PC-9 (cell line): ENCODE measurements around the gene VWA8. TPM values are rescaled to one million over a fixed set of nuclear protein-coding genes. Genes with fewer than 3 reads are reported as not detected.

ENCODE experiments used
- BruUV-seq: library from RNA; stranded (reverse); fragments of 400-500 nt; replicated peaks from 2 replicates; lab custom pipeline; 2021; lab: Mats Ljungman, UMichigan
- CTCF ChIA-PET: fragments of 300-600 bp; sonication (Branson Sonifier 250); formaldehyde crosslinking; loops from one replicate; lab custom pipeline; 2022; ENCODE audit warnings: antibody characterized with exemption; lab: Charles Lee
- POLR2A ChIA-PET: fragments of 300-600 bp; sonication (Branson Sonifier 250); formaldehyde crosslinking; loops from one replicate; lab custom pipeline; 2022; ENCODE audit warnings: antibody characterized with exemption; ENCODE audit not compliant: unreplicated experiment; lab: Charles Lee
- DNase-seq, 2 experiments: peaks; one replicate each; pipeline versions ENCODE4 v3.0.0 to v3.0.0-alpha.2; 2015 to 2022; ENCODE audit warnings: mixed read lengths in 1 of 2
- H2AFZ ChIP-seq: fragments of 200-600 bp; sonication (generic); 2 replicates; pipeline ENCODE4 v1.8.1; 2017; ENCODE audit warnings: antibody characterized with exemption
- H3F3A ChIP-seq: fragments of 200-600 bp; sonication (generic); 2 replicates; pipeline ENCODE4 v1.8.1; 2017; ENCODE audit warnings: antibody characterized with exemption, mild to moderate bottlenecking, low read depth; ENCODE audit not compliant: insufficient read depth
- H3K27ac ChIP-seq: fragments of 200-600 bp; sonication (generic); 2 replicates; pipeline ENCODE4 v1.6.1; 2016; ENCODE audit warnings: mixed run types
- H3K27me3 ChIP-seq: fragments of 200-600 bp; sonication (generic); 2 replicates; pipeline ENCODE4 v1.6.1; 2016; ENCODE audit warnings: low read depth, mixed run types; ENCODE audit not compliant: insufficient read depth
- H3K36me3 ChIP-seq: fragments of 200-600 bp; sonication (generic); 2 replicates; pipeline ENCODE4 v1.6.1; 2016; ENCODE audit warnings: low read depth, mixed run types
- H3K4me1 ChIP-seq: fragments of 200-600 bp; sonication (generic); replicated peaks from 2 replicates; pipeline ENCODE4 v1.6.1; 2016; ENCODE audit warnings: mixed run types; ENCODE audit not compliant: insufficient read depth
- H3K4me2 ChIP-seq: fragments of 200-600 bp; sonication (generic); 2 replicates; pipeline ENCODE4 v1.6.1; 2017; ENCODE audit warnings: mixed run types
- H3K4me3 ChIP-seq: fragments of 200-600 bp; sonication (generic); 2 replicates; pipeline ENCODE4 v1.6.1; 2016; ENCODE audit warnings: mixed run types
- H3K79me2 ChIP-seq: fragments of 200-600 bp; sonication (generic); 2 replicates; pipeline ENCODE4 v1.6.1; 2017; ENCODE audit warnings: low read depth, mixed run types
- H3K9me2 ChIP-seq: fragments of 200-600 bp; sonication (generic); 2 replicates; pipeline ENCODE4 v1.8.1; 2017; ENCODE audit warnings: mild to moderate bottlenecking; ENCODE audit not compliant: insufficient read depth
- H3K9me3 ChIP-seq: fragments of 200-600 bp; sonication (generic); 2 replicates; pipeline ENCODE4 v1.8.1; 2016; ENCODE audit warnings: low read depth; ENCODE audit not compliant: insufficient read depth
- H4K20me1 ChIP-seq: fragments of 200-600 bp; sonication (generic); 2 replicates; pipeline ENCODE4 v1.8.1; 2017; ENCODE audit not compliant: insufficient read depth
- CTCF ChIP-seq: fragments of 200-600 bp; sonication (generic); conservative IDR thresholded peaks from 2 replicates; pipeline ENCODE4 v1.6.1; 2017; ENCODE audit warnings: mixed run types, antibody characterized with exemption, mild to moderate bottlenecking, moderate library complexity
- EZH2 ChIP-seq: fragments of 200-600 bp; sonication (generic); IDR thresholded peaks from 2 replicates; pipeline ENCODE4 v1.8.0; 2017; ENCODE audit warnings: antibody characterized with exemption, low read depth
- intact Hi-C: fragments of 100-400 bp; cut with micrococcal nuclease; formaldehyde crosslinking; loops from one replicate; pipeline ENCODE4 v1.10.0; 2022; ENCODE audit not compliant: unreplicated experiment
- total RNA-seq: library from RNA; stranded (reverse); gene quantifications from 2 replicates; pipeline ENCODE4 v1.2.3, GENCODE V29; 2021

VWA8 gene
- total RNA-seq, 1 experiment from 2014 or later = 14.1 TPM

- no peak for DNase-seq
- TF ChIP-seq EZH2 (no peak), CTCF (no peak)
- Histone ChIP-seq H2AFZ (no peak overlapping the region), H3K4me1 (no peaks in the 10 kb centered on the region), H3K36me3 (no peaks in the 10 kb centered on the region), H3K27me3 (no peaks in the 10 kb centered on the region), H4K20me1 (no peaks in the 10 kb centered on the region), H3K79me2 (no peaks in the 10 kb centered on the region), H3K9me3 (no peaks in the 10 kb centered on the region), H3K4me3 (no peak overlapping the region), H3K4me2 (no peak overlapping the region), H3K9me2 (no peaks in the 10 kb centered on the region), H3F3A (no peaks in the 10 kb centered on the region), H3K27ac (no peak overlapping the region)
- POLR2A ChIA-PET = no interaction called here
- intact Hi-C loops = loop anchor here (10.0 kb wide), 1 partner anchor 65 kb away; no protein-coding TSS in a partner anchor
- CTCF ChIA-PET = no interaction called here
- no TSS peak for BruUV-seq
Observed at GRCh38 chr13:41549491-41549890, 411.4 kb downstream of the VWA8 start.

- CTCF ChIA-PET = no interaction called here
Observed at GRCh38 chr13:41548910-41549309, 412.0 kb downstream of the VWA8 start.

GRCh38 chr13:41548031-41548430 is 412.9 kb downstream of the VWA8 start:
- no peaks in the 10 kb centered on the region for H4K20me1 ChIP-seq
- intact Hi-C loops = loop anchor here (10.0 kb wide), 1 partner anchor 67 kb away; no protein-coding TSS in a partner anchor
- no peaks in the 10 kb centered on the region for H3F3A ChIP-seq
- no peak for DNase-seq
- no TSS peak for BruUV-seq
- no peak overlapping the region for H3K4me2 ChIP-seq
- H3K9me2 ChIP-seq = no peaks in the 10 kb centered on the region
- H3K36me3 ChIP-seq = no peaks in the 10 kb centered on the region
- no peaks in the 10 kb centered on the region for H3K79me2 ChIP-seq
- H3K4me3 ChIP-seq = no peak overlapping the region
- no peak overlapping the region for H3K27ac ChIP-seq
- H3K27me3 ChIP-seq = no peaks in the 10 kb centered on the region
- no peaks in the 10 kb centered on the region for H3K9me3 ChIP-seq
- POLR2A ChIA-PET = no interaction called here
- H3K4me1 ChIP-seq = no peaks in the 10 kb centered on the region
- CTCF ChIA-PET = no interaction called here
- H2AFZ ChIP-seq = no peak overlapping the region
- TF ChIP-seq EZH2 (no peak), CTCF (no peak)

More at GRCh38 chr13:41548910-41549309, 412.0 kb downstream of the VWA8 start:
- Histone ChIP-seq H3F3A (no peaks in the 10 kb centered on the region), H3K27me3 (no peaks in the 10 kb centered on the region), H3K9me2 (no peaks in the 10 kb centered on the region), H2AFZ (no peak overlapping the region), H3K79me2 (no peaks in the 10 kb centered on the region), H4K20me1 (no peaks in the 10 kb centered on the region), H3K27ac (no peak overlapping the region), H3K4me2 (no peak overlapping the region), H3K4me3 (no peak overlapping the region), H3K36me3 (no peaks in the 10 kb centered on the region), H3K9me3 (no peaks in the 10 kb centered on the region), H3K4me1 (no peaks in the 10 kb centered on the region)
- TF ChIP-seq CTCF = no peak
- no peak for TF ChIP-seq EZH2
- no TSS peak for BruUV-seq
- DNase-seq = no peak
- intact Hi-C loops = loop anchor here (10.0 kb wide), 1 partner anchor 66 kb away; no protein-coding TSS in a partner anchor
- POLR2A ChIA-PET = no interaction called here
